Brain microvascular endothelial cell (primary cell): ENCODE results near the gene GRK3.

ENCODE experiments used
- DNase-seq: peaks from one replicate; pipeline ENCODE4 v3.0.0-alpha.2; 2020
- H3K27ac ChIP-seq: fragments of 250-450 bp; sonication (Bioruptor Pico); 2 replicates; pipeline ENCODE4 v1.5.1; 2020; ENCODE audit warnings: mild to moderate bottlenecking, moderate library complexity
- H3K27me3 ChIP-seq: fragments of 250-450 bp; sonication (Bioruptor Pico); replicated peaks from 2 replicates; pipeline ENCODE4 v1.5.1; 2020; ENCODE audit warnings: mild to moderate bottlenecking
- H3K36me3 ChIP-seq: fragments of 250-450 bp; sonication (Bioruptor Pico); replicated peaks from 2 replicates; pipeline ENCODE4 v1.5.1; 2020; ENCODE audit warnings: mild to moderate bottlenecking
- H3K4me3 ChIP-seq: 2 replicates; pipeline ENCODE4 v1.5.1; 2011; ENCODE audit warnings: low read depth, mild to moderate bottlenecking, control low read depth, low read length, moderate library complexity
- CTCF ChIP-seq: IDR thresholded peaks from 2 replicates; pipeline ENCODE4 v1.5.1; 2011; ENCODE audit warnings: low read depth, mild to moderate bottlenecking, moderate library complexity, low read length, control low read depth, inconsistent platforms; ENCODE audit errors: missing control alignments
- in situ Hi-C: cut with HindIII; loops from 2 replicates; pipeline ENCODE4 v1.10.0; 2017; ENCODE audit warnings: low sequenced_read_pairs, low pct_ligation_motif_present

The GRK3 gene

GRCh38 chr22:25666308-25666707, 101.8 kb downstream of the GRK3 start:
- no peak for DNase-seq
- Histone ChIP-seq H3K36me3 (no peaks in the 10 kb centered on the region), H3K27ac (no peak overlapping the region), H3K4me3 (no peak overlapping the region), H3K27me3 (no peaks in the 10 kb centered on the region)
- in situ Hi-C loops = no loop called here
- TF ChIP-seq CTCF = no peak

- Histone ChIP-seq H3K36me3 (no peaks in the 10 kb centered on the region), H3K27ac (no peak overlapping the region), H3K27me3 (no peaks in the 10 kb centered on the region), H3K4me3 (no peak overlapping the region)
- TF ChIP-seq CTCF = no peak
- no peak for DNase-seq
- in situ Hi-C loops = no loop called here
These were observed 104.0 kb downstream of the GRK3 start for GRCh38 chr22:25668437-25668836.

GRCh38 chr22:25669253-25670069, 105.0 kb downstream of the GRK3 start:
- Histone ChIP-seq H3K4me3 (no peak overlapping the region), H3K36me3 (no peaks in the 10 kb centered on the region), H3K27me3 (no peaks in the 10 kb centered on the region), H3K27ac (no peak overlapping the region)
- no peak for DNase-seq
- no peak for TF ChIP-seq CTCF
- in situ Hi-C loops = no loop called here

- TF ChIP-seq CTCF = no peak
- H3K27me3 ChIP-seq = no peaks in the 10 kb centered on the region
- H3K27ac ChIP-seq = no peak overlapping the region
- no peaks in the 10 kb centered on the region for H3K36me3 ChIP-seq
- in situ Hi-C loops = no loop called here
- DNase-seq = no peak
- H3K4me3 ChIP-seq = no peak overlapping the region
These were observed 105.6 kb downstream of the GRK3 start for GRCh38 chr22:25670070-25670461.

- Histone ChIP-seq H3K4me3 (no peak overlapping the region), H3K36me3 (no peaks in the 10 kb centered on the region), H3K27ac (no peak overlapping the region), H3K27me3 (no peaks in the 10 kb centered on the region)
- TF ChIP-seq CTCF = no peak
- no peak for DNase-seq
- in situ Hi-C loops = no loop called here
These were observed 108.0 kb downstream of the GRK3 start for GRCh38 chr22:25672289-25673084.
